ENCODE measurements around the gene UNC13C. TPM values are rescaled to one million over a fixed set of nuclear protein-coding genes. Genes with fewer than 3 reads are reported as not detected.

The UNC13C gene
- total RNA-seq, 6 experiments from 2014 or later: not detected

DNA sequence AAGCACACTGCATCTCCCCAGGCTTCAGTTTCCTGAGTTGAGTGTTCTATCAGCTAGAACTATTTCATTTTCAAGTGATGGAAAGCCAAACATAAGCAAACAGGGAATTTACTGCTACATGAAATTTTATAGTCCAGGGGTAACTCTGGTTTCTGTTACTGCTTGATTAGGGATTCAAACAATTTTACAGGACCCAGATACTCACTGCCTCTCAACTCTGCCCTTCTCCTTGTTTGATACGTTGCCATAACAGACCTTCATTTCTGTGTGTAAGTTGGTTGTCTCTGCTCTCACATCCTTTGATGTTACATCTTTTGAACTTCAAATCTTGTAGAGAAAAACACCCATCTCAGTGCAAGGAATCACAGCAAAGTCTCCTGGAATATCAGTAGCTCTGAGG is 572.7 kb downstream of the UNC13C start:
- Histone ChIP-seq H3K4me1 (no peaks in the 10 kb centered on the region), H3K9me3 (no peaks in the 10 kb centered on the region), H3K27ac (no peak overlapping the region), H3K36me3 (no peaks in the 10 kb centered on the region), H3K4me3 (no peak overlapping the region), H3K27me3 (no peaks in the 10 kb centered on the region)
- ATAC-seq (no peak), DNase-seq (no peak)
- TF ChIP-seq, protein P1, sequence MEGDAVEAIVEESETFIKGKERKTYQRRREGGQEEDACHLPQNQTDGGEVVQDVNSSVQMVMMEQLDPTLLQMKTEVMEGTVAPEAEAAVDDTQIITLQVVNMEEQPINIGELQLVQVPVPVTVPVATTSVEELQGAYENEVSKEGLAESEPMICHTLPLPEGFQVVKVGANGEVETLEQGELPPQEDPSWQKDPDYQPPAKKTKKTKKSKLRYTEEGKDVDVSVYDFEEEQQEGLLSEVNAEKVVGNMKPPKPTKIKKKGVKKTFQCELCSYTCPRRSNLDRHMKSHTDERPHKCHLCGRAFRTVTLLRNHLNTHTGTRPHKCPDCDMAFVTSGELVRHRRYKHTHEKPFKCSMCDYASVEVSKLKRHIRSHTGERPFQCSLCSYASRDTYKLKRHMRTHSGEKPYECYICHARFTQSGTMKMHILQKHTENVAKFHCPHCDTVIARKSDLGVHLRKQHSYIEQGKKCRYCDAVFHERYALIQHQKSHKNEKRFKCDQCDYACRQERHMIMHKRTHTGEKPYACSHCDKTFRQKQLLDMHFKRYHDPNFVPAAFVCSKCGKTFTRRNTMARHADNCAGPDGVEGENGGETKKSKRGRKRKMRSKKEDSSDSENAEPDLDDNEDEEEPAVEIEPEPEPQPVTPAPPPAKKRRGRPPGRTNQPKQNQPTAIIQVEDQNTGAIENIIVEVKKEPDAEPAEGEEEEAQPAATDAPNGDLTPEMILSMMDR (IDR thresholded peaks at IDR 0.05): no peak
- TF ChIP-seq POLR2A (IDR thresholded peaks at IDR 0.05): no peak
- 50% methylated on average over 1 of the region's 1 CpG for WGBS (ENCODE audit: insufficient coverage, low coverage, low lambda C conversion rate, missing lambda C conversion rate)
- intact Hi-C loops (cut with DNase I): no loop called here

DNA sequence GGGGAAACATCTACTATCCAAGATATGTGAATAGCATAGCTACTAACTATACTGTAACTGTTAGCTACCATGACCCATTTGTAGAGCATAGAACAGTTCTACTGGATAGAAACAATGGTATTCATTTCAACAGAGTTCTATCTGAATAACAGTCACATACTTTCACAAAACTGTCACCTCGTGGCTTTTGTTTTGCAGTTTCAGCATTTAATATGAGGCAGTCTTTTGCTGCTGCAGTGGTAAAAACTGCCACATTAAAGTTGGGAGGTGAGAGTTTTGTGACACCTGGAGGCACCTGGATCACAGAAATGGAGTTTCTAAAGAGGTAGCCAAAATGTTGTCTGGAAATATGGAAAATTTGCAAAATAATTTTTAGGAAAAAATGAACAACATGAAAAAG is 578.0 kb downstream of the UNC13C start:
- 22% methylated on average over 1 of the region's 1 CpG for WGBS (ENCODE audit: insufficient coverage, low coverage, low lambda C conversion rate, missing lambda C conversion rate)
- Histone ChIP-seq H3K27ac (no peak overlapping the region), H3K27me3 (no peaks in the 10 kb centered on the region), H3K4me3 (no peak overlapping the region), H3K36me3 (no peaks in the 10 kb centered on the region), H3K4me1 (no peaks in the 10 kb centered on the region), H3K9me3 (no peaks in the 10 kb centered on the region)
- ATAC-seq (no peak), DNase-seq (no peak)
- TF ChIP-seq, protein P1 (IDR thresholded peaks at IDR 0.05): no peak
- TF ChIP-seq POLR2A (IDR thresholded peaks at IDR 0.05): no peak
- intact Hi-C loops (cut with DNase I): no loop called here

DNA sequence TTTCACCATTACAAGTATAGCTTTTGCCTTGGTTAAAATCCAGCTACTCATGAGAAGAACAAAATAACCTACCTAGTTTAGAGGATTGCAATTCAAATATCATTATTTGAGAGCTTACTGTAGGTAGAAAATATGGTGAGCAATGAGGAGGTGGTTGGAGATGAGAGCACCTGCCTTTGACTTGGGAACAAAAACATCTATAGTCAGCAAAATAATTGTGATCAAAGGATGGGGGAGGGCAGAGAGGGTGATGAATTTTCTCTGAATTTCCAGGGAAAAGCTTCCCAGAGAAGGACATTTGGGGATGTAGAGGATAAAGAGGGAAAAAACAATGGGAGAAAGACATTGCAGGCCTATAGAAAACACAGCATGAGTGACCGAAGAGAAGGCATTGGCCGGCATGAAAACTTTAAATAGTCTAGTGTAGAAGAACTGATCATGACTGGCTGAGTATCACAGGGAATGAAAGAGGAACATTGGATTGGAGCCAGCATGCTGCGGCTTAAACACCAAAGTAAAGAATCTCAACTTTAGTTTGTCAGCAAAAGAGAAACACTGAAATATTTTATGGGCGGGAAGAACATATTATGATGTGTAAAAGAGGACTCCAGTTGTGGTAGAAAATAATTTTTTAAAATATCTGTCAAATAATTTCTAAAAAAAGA is 581.3 kb downstream of the UNC13C start:
- 35% methylated on average over 4 of the region's 4 CpGs for WGBS (ENCODE audit: insufficient coverage, low coverage, low lambda C conversion rate, missing lambda C conversion rate)
- intact Hi-C loops (cut with DNase I): no loop called here
- H3K4me3 ChIP-seq: no peak overlapping the region
- no peak overlapping the region for H3K27ac ChIP-seq
- H3K4me1 ChIP-seq: no peaks in the 10 kb centered on the region
- TF ChIP-seq, protein P1 (IDR thresholded peaks at IDR 0.05): no peak
- TF ChIP-seq POLR2A (IDR thresholded peaks at IDR 0.05): no peak
- H3K36me3 ChIP-seq: no peaks in the 10 kb centered on the region
- no peaks in the 10 kb centered on the region for H3K27me3 ChIP-seq
- DNase-seq (no peak), ATAC-seq (peak in 2 of 4 donors; percentile 17 to 33)
- H3K9me3 ChIP-seq: no peaks in the 10 kb centered on the region

DNA sequence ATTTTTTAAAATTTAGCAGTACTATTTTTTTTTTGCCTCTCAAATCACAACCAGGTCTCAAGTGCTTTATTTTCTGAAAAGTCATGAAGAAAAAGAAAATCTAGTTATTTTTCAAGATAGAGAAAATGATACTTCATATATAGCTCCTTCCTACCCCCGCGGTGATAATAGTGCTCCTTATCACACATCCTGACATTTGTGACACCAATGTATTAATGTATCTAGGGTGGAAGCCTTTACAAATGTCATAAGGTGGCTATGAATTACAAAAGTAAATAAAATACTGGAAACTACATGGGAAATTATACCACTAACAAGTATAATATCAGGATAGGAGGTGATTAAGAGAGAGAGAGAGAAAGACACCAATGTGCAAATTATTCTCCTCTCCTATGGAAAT is 582.2 kb downstream of the UNC13C start:
- no peak overlapping the region for H3K27ac ChIP-seq
- WGBS (ENCODE audit: insufficient coverage, low coverage, low lambda C conversion rate, missing lambda C conversion rate): 58% methylated on average over 2 of the region's 2 CpGs
- no peak overlapping the region for H3K4me3 ChIP-seq
- ATAC-seq (no peak), DNase-seq (no peak)
- TF ChIP-seq POLR2A (IDR thresholded peaks at IDR 0.05): no peak
- TF ChIP-seq, protein P1 (IDR thresholded peaks at IDR 0.05): no peak
- H3K4me1 ChIP-seq: no peaks in the 10 kb centered on the region
- intact Hi-C loops (cut with DNase I): no loop called here
- H3K9me3 ChIP-seq: no peaks in the 10 kb centered on the region
- H3K36me3 ChIP-seq: no peaks in the 10 kb centered on the region
- H3K27me3 ChIP-seq: no peaks in the 10 kb centered on the region
